NCI-H82 (cell line): Measurements from ENCODE around the gene PRICKLE2.

Source experiments
- DNase-seq: peaks from one replicate; lab custom pipeline; 2025; lab: John Stamatoyannopoulos, UW

PRICKLE2 gene

GRCh38 chr3:64133272-64133671 lies 92.0 kb downstream of the PRICKLE2 start:
- peak; percentile 34 for DNase-seq

- DNase-seq, result peak; percentile 80
Measured at GRCh38 chr3:64131725-64132469, 93.4 kb downstream of the PRICKLE2 start.

GRCh38 chr3:64130436-64130835 lies 94.8 kb downstream of the PRICKLE2 start:
- no peak for DNase-seq

- DNase-seq, result peak; percentile 96
Measured at GRCh38 chr3:64129581-64129980, 95.7 kb downstream of the PRICKLE2 start.

- DNase-seq, result peak; percentile 82
Measured at GRCh38 chr3:64129106-64129505, 96.2 kb downstream of the PRICKLE2 start.

GRCh38 chr3:64125561-64125960 lies 99.7 kb downstream of the PRICKLE2 start:
- no peak for DNase-seq

GRCh38 chr3:64123931-64124330 lies 101.3 kb downstream of the PRICKLE2 start:
- no peak for DNase-seq

GRCh38 chr3:64122476-64122875 lies 102.8 kb downstream of the PRICKLE2 start:
- no peak for DNase-seq

GRCh38 chr3:64121750-64122311 lies 103.4 kb downstream of the PRICKLE2 start:
- DNase-seq, result no peak

GRCh38 chr3:64120876-64121275 lies 104.4 kb downstream of the PRICKLE2 start:
- no peak for DNase-seq

- DNase-seq, result no peak
Measured at GRCh38 chr3:64117483-64117882, 107.8 kb downstream of the PRICKLE2 start.

- no peak for DNase-seq
Measured at GRCh38 chr3:64114651-64115050, 110.6 kb downstream of the PRICKLE2 start.

GRCh38 chr3:64111872-64112271 lies 113.4 kb downstream of the PRICKLE2 start:
- DNase-seq, result peak; percentile 5

- DNase-seq, result no peak
Measured at GRCh38 chr3:64111083-64111482, 114.2 kb downstream of the PRICKLE2 start.

- DNase-seq, result no peak
Measured at GRCh38 chr3:64110071-64110470, 115.2 kb downstream of the PRICKLE2 start.

GRCh38 chr3:64109438-64109837 lies 115.8 kb downstream of the PRICKLE2 start:
- DNase-seq, result peak; percentile 68

GRCh38 chr3:64108784-64109317 lies 116.4 kb downstream of the PRICKLE2 start:
- no peak for DNase-seq

- DNase-seq, result peak; percentile 20
Measured at GRCh38 chr3:64108231-64108630, 117.0 kb downstream of the PRICKLE2 start.

- no peak for DNase-seq
Measured at GRCh38 chr3:64107190-64107589, 118.1 kb downstream of the PRICKLE2 start.

- DNase-seq, result no peak
Measured at GRCh38 chr3:64105816-64106215, 119.5 kb downstream of the PRICKLE2 start.

GRCh38 chr3:64104691-64105111 lies 120.6 kb downstream of the PRICKLE2 start:
- no peak for DNase-seq

- DNase-seq, result peak; percentile 89
Measured at GRCh38 chr3:64104006-64104405, 121.3 kb downstream of the PRICKLE2 start.

- no peak for DNase-seq
Measured at GRCh38 chr3:64103131-64103530, 122.1 kb downstream of the PRICKLE2 start.
